Activated CD4-positive, alpha-beta T cell treated with anti-CD3 and anti-CD28 coated beads, Interleukin-2, amount 50 U/mL, for 1 hour (primary cell): ENCODE data around the gene FIGLA.

Experiments used
- DNase-seq: peaks from one replicate; pipeline ENCODE4 v3.0.0-alpha.2; 2020

FIGLA gene

DNA sequence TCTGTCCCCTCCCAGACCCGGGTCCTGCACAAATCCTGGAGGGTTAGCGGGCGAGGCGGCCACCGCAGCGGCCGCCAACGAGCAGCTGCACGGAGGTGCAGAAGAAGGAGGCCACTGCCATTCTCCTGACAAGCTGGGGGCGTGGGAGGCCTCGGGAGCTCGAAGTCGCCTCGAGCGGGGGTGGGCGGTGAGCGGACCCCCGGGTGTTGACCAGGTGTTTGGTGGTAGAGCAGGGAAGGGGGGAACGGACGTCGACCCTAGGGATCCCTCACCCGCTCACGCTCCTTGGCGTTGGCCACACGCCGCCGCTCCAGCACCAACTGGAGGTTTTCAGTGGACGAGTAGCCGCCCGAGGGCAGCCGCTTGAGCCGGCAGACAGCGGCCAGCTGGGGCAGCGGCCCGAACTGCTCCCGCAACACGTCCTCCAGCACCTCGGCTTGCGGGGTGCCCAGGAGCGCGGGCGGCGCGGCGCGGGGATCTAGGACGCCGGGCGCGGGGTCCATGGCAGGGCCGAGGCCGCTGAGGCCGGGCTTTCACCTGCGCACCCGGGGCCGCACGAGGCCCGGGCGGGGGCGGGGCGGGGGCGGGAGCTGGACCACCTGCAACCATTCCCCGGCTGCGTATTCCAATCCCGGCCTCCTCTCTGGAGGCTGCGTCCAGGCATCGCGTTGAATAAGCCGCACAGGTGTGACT is at the start of gene FIGLA:
Gene FIGLA (minus strand): TSS at position 508 of the 693 bp plus-strand sequence. CDS start 5 bp downstream, at position 503.
- DNase-seq = no peak

DNA sequence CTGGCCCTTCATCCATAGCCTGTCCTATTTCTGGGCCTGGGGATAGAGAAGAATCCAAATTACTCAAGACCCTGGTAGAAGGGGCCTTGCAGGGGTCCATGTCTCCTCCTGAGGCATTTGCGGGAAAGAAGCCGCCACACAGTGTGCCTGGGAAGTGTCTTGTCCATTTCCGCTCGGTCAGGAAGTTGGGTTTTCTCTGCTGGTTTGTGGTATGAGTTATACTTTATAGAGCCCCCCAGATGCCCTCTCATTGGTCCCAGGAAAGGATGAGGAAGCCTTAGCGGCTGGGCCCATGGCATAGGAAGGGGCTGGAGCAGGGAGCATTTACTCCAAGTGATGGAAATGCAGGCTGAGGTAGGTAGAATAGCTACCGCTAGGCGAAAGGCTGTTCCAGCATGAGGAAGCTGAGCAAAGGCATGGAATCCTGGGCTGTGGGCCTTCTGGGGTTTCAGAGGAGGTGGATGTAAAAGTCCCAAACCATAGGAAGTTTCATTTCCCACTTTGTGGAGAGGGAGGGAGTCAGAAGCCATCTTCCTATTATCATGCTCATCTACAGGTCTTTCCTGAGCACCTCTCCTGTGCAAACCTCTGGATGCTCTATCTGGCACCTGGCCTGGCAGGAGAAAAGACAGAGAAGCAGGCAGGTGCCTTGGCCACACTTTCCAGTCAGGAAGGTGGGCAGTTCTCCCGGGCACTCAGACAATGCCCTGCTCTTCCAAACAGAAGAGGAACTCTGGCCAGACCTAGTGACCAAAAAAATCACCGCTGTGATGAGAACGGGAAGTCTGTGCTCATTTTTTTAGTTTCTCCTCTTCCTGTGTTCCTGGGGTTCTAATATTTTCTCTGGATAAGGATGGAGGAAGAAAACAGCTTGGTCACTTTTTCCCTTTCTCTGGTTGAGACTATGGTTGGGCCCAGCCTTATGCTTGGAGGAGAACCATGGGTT is 47.8 kb upstream of the FIGLA start:
- DNase-seq = no peak

DNA sequence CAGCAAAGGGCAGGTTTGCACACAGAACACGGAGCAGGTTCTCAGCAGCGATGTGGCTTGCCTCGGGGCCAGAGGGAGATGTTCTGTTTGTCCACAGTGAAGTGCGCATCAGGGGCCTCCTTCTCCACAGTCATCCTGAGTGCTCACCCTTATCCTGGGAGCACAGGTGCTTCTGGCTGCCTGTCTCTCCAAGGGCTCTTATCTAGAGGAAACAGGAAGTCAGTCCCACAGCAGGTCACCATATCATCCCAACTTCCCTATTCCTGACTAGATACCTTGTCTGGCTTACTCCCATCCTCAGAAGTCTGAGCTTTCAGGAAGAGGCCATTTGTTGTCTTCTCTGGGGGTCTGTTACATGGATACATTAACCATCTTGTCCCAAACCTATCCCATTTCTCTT is 45.2 kb upstream of the FIGLA start, which contains the start of gene CD207:
Gene CD207 (minus strand): TSS at position 174 of the 400 bp plus-strand sequence. CDS start 40 bp downstream, at position 134.
- DNase-seq = no peak

GRCh38 chr2:70834881-70835280 is 44.4 kb upstream of the FIGLA start:
- no peak for DNase-seq

- no peak for DNase-seq
Measured at GRCh38 chr2:70834106-70834505, 43.7 kb upstream of the FIGLA start.

DNA sequence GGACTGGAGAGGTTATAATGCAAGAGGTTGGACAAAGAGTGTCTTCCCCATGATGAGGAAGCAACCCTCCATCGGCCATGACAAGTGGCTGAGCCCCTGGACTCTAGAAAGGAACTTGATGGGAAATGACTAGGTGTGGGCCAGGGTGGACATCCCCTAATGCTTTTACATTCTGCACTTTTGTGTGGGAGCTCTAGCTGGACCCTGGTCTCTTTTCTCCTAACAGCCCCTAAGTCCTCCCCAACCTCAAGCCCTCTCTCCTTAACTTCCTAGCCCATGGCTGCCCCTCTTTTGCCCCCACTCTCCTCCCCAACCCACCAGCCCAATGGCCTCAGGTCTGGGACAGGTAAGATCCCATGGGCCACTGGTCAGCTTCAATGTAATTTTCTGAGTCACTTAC is 42.8 kb upstream of the FIGLA start:
- DNase-seq = no peak

DNA sequence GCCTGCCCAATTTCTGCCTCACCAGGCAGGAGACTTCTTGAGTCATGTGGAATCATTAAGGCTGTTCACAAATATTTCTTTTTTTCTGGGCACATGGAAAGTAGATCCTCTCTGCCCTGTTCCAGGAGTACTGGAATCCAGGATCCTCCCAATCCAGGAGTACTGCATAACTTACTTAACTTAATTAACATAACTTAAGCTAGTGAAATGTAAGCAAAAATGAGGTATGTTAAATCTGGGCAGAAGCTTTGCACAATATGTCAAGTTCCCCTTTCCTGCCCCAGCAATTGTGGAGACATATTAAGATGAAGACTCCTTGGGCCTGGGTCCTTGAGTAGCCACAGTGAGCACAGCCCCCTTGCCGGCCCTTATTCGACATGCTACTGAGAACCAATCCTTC is 41.9 kb upstream of the FIGLA start:
- no peak for DNase-seq

GRCh38 chr2:70831861-70832260 is 41.4 kb upstream of the FIGLA start:
- no peak for DNase-seq

DNA sequence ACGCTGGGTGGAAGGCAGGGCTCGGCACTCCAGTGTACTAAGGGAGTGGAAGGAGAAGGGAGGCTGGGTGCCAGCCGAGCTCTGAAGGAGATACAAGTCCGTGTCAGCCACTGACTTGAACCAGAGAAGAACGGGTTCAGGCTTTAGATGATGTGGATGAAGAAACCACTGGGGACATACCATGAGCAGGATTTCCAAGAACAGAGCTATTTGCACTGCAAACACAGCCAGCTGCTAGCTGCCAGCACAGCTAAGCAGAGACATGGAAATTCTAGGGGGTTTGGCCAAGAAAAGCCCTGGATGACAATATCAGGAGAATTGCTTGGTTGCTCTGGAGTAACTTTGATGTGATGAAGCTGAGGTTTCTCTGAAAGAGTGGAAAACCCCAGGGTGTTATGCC is 39.9 kb upstream of the FIGLA start:
- no peak for DNase-seq

GRCh38 chr2:70829916-70830315 is 39.5 kb upstream of the FIGLA start:
- no peak for DNase-seq

- no peak for DNase-seq
Measured at GRCh38 chr2:70828914-70829824, 38.7 kb upstream of the FIGLA start.

DNA sequence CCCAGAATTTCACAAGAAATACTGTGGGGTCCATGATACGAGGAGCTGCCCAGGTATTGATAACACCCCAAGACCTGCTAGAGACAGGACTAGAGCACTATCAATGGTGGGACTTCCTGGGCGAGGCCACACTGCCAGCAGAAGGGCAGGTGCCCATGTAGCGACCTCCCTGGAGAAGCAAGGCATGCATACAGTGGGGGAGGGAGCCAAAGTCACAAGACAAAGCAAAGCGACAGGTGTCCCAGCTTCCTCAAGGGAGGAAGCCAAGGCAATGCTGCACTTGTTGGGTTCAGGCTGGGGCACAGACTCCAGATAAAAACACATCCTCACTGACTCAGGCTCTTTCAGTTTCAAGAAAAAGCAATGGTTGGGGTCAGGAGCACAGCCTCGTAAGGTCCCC is 37.7 kb upstream of the FIGLA start:
- no peak for DNase-seq

- no peak for DNase-seq
Measured at GRCh38 chr2:70827388-70827787, 36.9 kb upstream of the FIGLA start.

DNA sequence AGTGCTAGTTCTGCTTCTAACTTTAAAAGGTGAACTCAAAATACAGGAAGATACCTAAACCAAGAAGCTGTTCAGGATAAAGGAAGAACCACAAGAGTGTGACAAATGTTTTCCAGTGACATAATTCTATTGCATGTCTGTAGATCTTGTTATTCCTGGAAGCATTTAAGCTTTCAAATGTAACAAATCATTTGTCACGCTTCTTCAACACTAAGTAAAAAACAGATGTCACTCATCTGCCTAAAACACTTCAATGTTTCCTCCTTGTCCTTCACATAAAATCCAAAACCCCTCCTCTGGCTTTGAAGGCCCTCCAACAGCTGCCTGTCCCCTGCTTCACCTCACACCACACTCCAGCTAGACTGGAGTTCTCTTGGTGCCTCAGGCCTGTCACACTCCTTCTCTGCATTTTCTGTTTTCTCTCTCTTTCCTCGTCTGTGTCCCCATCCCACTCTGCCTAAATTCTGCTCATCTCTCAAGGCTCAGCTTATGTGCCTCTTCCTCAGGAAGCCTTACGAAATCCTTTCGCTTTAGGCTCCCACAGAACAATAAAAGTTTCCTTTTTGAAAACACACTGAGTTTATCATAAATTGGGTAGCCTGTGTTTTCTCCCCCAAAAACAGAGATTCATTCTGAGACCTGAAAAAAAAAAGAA is 36.4 kb upstream of the FIGLA start:
- no peak for DNase-seq

GRCh38 chr2:70823249-70823648 is 32.8 kb upstream of the FIGLA start:
- no peak for DNase-seq

GRCh38 chr2:70822843-70823242 is 32.4 kb upstream of the FIGLA start:
- no peak for DNase-seq

DNA sequence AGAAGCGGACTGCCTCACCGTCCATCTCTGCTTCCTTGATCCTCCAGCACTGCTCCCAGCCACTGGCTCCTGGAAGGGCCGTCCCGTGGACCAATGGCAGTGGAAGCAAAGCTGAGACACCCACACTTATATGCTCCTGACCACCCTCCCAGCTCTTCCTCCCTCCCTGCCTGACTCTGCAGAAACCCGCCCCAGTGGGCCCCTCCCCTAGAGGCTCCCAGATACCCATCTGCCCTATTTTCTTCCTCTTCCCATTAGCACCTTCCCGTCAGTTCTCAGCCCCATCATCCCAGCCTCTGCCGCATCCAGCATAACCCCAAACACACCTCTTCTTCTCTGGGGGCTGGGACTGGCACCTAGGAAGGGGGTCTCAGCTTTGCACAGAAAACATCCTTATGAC is 30.1 kb upstream of the FIGLA start, which contains the start of gene CLEC4F:
Gene CLEC4F (minus strand): TSS at position 101 of the 400 bp plus-strand sequence. CDS start 76 bp downstream, at position 25.
- no peak for DNase-seq

- no peak for DNase-seq
Measured at GRCh38 chr2:70817284-70817954, 27.0 kb upstream of the FIGLA start.

DNA sequence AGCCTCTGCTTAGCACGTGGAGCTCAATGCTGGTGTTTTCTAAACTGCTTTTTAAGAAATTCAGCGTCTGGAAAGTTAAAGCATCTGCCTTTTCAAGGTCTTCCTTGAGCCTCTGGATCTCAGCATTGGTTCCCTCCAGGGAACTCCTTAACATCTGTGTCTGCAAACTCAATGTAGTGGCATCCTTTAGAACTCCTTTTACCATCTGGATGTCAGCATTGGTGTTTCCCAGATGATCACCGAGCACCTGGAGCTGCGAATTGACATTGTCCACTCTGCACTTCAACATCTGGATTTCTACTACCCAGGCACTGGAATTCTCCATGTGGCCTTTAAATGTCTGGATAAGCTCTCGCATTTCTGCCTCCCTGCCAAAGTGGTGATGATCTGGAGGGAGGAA is 26.3 kb upstream of the FIGLA start:
- no peak for DNase-seq

DNA sequence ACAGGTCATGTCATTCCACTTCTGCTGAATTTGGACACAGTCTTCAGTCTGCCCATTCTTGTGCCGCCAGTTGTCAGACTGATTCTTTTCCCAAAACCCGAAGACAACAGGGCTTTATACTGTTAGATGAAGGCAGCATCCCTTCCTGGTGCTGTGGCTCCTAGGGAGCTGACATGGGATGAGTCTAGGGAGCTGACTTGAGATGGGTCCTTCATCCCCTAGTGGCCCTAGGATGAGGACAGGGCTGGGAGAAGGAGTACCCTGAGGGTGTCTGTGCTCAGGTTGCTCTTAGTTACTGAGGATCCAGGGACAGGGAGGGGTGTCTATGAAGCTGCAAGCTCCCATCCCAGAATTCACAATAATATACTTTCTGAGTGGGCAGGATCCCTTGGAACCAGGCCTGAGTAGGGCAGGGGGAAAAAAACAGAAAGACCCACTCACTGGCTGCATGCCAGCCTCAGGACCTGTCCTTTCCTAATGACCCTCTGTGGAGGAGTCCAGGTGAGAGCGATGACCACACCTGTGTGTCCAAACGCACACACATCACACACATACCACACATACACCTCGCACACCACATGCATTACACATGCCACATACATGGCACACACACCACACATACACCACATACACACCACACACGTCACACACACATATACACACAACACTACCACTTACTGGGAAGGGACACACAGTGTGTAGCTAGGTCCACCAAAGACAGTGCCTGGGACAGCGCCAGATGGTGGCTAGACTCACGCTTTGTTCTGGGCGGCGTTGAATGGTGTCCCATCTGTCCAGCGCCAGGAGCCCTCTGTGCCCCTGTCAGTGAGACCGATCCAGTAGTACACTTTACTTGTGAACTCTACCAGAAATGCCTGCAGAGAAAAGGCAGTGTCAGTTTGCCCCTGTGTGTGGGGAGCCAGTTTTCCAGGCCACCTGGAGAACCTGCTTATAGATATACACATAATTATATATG is 18.8 kb upstream of the FIGLA start:
- no peak for DNase-seq

GRCh38 chr2:70807828-70808118 is 17.3 kb upstream of the FIGLA start:
- DNase-seq = no peak
